ENCODE measurements around the gene CHRM4.
A peak's percentile ranks its signal among the peaks of the same experiment; 100 is the strongest.

Gene CHRM4

GRCh38 chr11:46367244-46367915 lies 24.2 kb downstream of the CHRM4 start:
- Histone ChIP-seq H4K20me1 (ENCODE audit: low read depth, low read length) (no peaks in the 10 kb centered on the region), H3K36me3 (ENCODE audit: low read length) (no peaks in the 10 kb centered on the region), H3K27ac (ENCODE audit: low read depth, low read length) (no peak overlapping the region), H3K9ac (ENCODE audit: low read length) (no peak overlapping the region), H2AFZ (ENCODE audit: low read depth, low read length, severe bottlenecking) (no peak overlapping the region), H3K9me2 (replicated peaks; ENCODE audit: insufficient read depth, low read length) (no peaks in the 10 kb centered on the region), H3K4me2 (ENCODE audit: low read depth, low read length, poor library complexity, severe bottlenecking) (no peak overlapping the region), H3K9me3 (ENCODE audit: insufficient read depth, low read length) (no peaks in the 10 kb centered on the region), H3F3A (ENCODE audit: insufficient read depth) (no peaks in the 10 kb centered on the region), H3K4me3 (ENCODE audit: insufficient read depth, low read length, poor library complexity, severe bottlenecking) (no peak overlapping the region), H3K27me3 (ENCODE audit: low read length) (no peaks in the 10 kb centered on the region), H3K79me2 (ENCODE audit: insufficient read depth, low read length) (0 out of 2 replicates have a peak, but pooled peaks cover 4% of the 10 kb centered on the region)
- TF ChIP-seq, protein P1, sequence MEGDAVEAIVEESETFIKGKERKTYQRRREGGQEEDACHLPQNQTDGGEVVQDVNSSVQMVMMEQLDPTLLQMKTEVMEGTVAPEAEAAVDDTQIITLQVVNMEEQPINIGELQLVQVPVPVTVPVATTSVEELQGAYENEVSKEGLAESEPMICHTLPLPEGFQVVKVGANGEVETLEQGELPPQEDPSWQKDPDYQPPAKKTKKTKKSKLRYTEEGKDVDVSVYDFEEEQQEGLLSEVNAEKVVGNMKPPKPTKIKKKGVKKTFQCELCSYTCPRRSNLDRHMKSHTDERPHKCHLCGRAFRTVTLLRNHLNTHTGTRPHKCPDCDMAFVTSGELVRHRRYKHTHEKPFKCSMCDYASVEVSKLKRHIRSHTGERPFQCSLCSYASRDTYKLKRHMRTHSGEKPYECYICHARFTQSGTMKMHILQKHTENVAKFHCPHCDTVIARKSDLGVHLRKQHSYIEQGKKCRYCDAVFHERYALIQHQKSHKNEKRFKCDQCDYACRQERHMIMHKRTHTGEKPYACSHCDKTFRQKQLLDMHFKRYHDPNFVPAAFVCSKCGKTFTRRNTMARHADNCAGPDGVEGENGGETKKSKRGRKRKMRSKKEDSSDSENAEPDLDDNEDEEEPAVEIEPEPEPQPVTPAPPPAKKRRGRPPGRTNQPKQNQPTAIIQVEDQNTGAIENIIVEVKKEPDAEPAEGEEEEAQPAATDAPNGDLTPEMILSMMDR (IDR thresholded peaks at IDR 0.05; ENCODE audit: insufficient read depth, low read length, poor library complexity, severe bottlenecking), result peak; percentile 57
- no peak for TF ChIP-seq EZH2phosphoT487 (conservative IDR thresholded peaks at IDR 0.05; ENCODE audit: low read length)

DNA sequence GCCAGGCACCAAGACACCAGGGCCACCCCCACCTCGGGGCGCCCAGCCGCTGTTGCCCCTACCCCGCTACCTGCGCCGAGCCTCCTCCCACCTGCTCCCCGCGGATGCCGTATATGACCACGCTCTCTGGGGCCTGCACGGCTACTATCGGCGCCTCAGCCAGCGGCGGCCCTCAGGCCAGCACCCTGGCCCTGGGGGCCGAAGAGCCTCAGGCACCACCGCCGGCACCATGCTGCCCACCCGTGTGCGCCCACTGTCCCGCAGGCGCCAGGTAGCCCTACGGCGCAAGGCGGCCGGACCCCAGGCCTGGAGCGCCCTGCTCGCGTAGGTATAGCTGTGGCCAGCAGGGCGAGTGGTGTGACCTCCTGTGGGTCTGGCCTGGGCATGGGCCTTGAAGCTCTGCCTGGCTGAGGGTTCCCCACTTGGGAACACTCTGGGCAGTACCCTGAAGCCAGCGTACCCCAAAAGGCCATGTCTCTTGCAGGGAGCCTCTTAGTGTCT lies 24.9 kb downstream of the CHRM4 start:
- H3F3A ChIP-seq (ENCODE audit: insufficient read depth), result no peaks in the 10 kb centered on the region
- H3K36me3 ChIP-seq (ENCODE audit: low read length), result no peaks in the 10 kb centered on the region
- H3K79me2 ChIP-seq (ENCODE audit: insufficient read depth, low read length), result 0 out of 2 replicates have a peak, but pooled peaks cover 4% of the 10 kb centered on the region
- no peaks in the 10 kb centered on the region for H3K27me3 ChIP-seq (ENCODE audit: low read length)
- no peak overlapping the region for H3K4me3 ChIP-seq (ENCODE audit: insufficient read depth, low read length, poor library complexity, severe bottlenecking)
- H3K9ac ChIP-seq (ENCODE audit: low read length), result no peak overlapping the region
- no peak overlapping the region for H3K4me2 ChIP-seq (ENCODE audit: low read depth, low read length, poor library complexity, severe bottlenecking)
- no peak overlapping the region for H2AFZ ChIP-seq (ENCODE audit: low read depth, low read length, severe bottlenecking)
- no peak overlapping the region for H3K27ac ChIP-seq (ENCODE audit: low read depth, low read length)
- no peaks in the 10 kb centered on the region for H4K20me1 ChIP-seq (ENCODE audit: low read depth, low read length)
- H3K9me3 ChIP-seq (ENCODE audit: insufficient read depth, low read length), result no peaks in the 10 kb centered on the region
- no peaks in the 10 kb centered on the region for H3K9me2 ChIP-seq (replicated peaks; ENCODE audit: insufficient read depth, low read length)
- TF ChIP-seq, protein P1 (IDR thresholded peaks at IDR 0.05; ENCODE audit: insufficient read depth, low read length, poor library complexity, severe bottlenecking), result no peak
- no peak for TF ChIP-seq EZH2phosphoT487 (conservative IDR thresholded peaks at IDR 0.05; ENCODE audit: low read length)

- Histone ChIP-seq H2AFZ (ENCODE audit: low read depth, low read length, severe bottlenecking) (no peak overlapping the region), H3K79me2 (ENCODE audit: insufficient read depth, low read length) (0 out of 2 replicates have a peak, but pooled peaks cover 4% of the 10 kb centered on the region), H3K36me3 (ENCODE audit: low read length) (no peaks in the 10 kb centered on the region), H3K4me2 (ENCODE audit: low read depth, low read length, poor library complexity, severe bottlenecking) (no peak overlapping the region), H3K9ac (ENCODE audit: low read length) (no peak overlapping the region), H3K9me2 (replicated peaks; ENCODE audit: insufficient read depth, low read length) (no peaks in the 10 kb centered on the region), H3F3A (ENCODE audit: insufficient read depth) (no peaks in the 10 kb centered on the region), H3K27ac (ENCODE audit: low read depth, low read length) (no peak overlapping the region), H4K20me1 (ENCODE audit: low read depth, low read length) (no peaks in the 10 kb centered on the region), H3K27me3 (ENCODE audit: low read length) (no peaks in the 10 kb centered on the region), H3K9me3 (ENCODE audit: insufficient read depth, low read length) (no peaks in the 10 kb centered on the region), H3K4me3 (ENCODE audit: insufficient read depth, low read length, poor library complexity, severe bottlenecking) (no peak overlapping the region)
- TF ChIP-seq EZH2phosphoT487 (conservative IDR thresholded peaks at IDR 0.05; ENCODE audit: low read length), result no peak
- TF ChIP-seq, protein P1 (IDR thresholded peaks at IDR 0.05; ENCODE audit: insufficient read depth, low read length, poor library complexity, severe bottlenecking), result no peak
Observed at GRCh38 chr11:46366260-46366659, 25.3 kb downstream of the CHRM4 start.

Data from SU-DHL-6 (cell line).